Tibial nerve (tissue), 4 donors: ENCODE data around the gene CFAP45. TPM values are rescaled to one million over a fixed set of nuclear protein-coding genes. Genes with fewer than 3 reads are reported as not detected.

Experiments
- DNase-seq, 2 donors: peaks; one replicate each; pipeline ENCODE4 v3.0.0-alpha.2; 2019; ENCODE audit warnings: low spot score in 2 of 2
- H3K27ac ChIP-seq, 4 donors: fragments of 200-600 bp; sonication (generic) in 3 of 4; one replicate each; pipeline ENCODE4 v1.5.1; 2017 to 2019; ENCODE audit warnings: mild to moderate bottlenecking in 1 of 4
- H3K27me3 ChIP-seq, 2 donors: fragments of 200-600 bp; sonication (generic) in 1 of 2; one replicate each; pipeline versions ENCODE4 v1.5.1 to v1.6.0; 2017 to 2019
- H3K36me3 ChIP-seq, 3 donors: fragments of 200-600 bp; sonication (generic); one replicate each; pipeline ENCODE4 v1.5.1; 2018 to 2019
- H3K4me1 ChIP-seq, 4 donors: fragments of 200-600 bp; sonication (generic) in 3 of 4; one replicate each; pipeline ENCODE4 v1.5.1; 2017 to 2019
- H3K4me3 ChIP-seq, 4 donors: fragments of 200-600 bp; sonication (generic) in 3 of 4; one replicate each; pipeline ENCODE4 v1.5.1; 2017 to 2019; ENCODE audit warnings: mild to moderate bottlenecking in 1 of 4, moderate library complexity in 1 of 4
- H3K9me3 ChIP-seq, 4 donors: fragments of 200-600 bp; sonication (generic) in 3 of 4; one replicate each; pipeline ENCODE4 v1.5.1; 2017 to 2019
- CTCF ChIP-seq, 5 experiments: fragments of 200-600 bp in 3 of 5; fragments of 450-650 bp in 2 of 5; sonication (generic) in 3 of 5; IDR thresholded peaks; one replicate each; pipeline ENCODE4 v1.5.1; 2016 to 2019; ENCODE audit warnings: antibody characterized with exemption in 5 of 5, mild to moderate bottlenecking in 3 of 5, moderate library complexity in 2 of 5
- EP300 ChIP-seq, 2 donors: sonication (generic); formaldehyde crosslinking; IDR thresholded peaks; one replicate each; pipeline ENCODE4 v1.6.1; 2017; ENCODE audit warnings: antibody characterized with exemption in 2 of 2, mild to moderate bottlenecking in 1 of 2
- POLR2A ChIP-seq, 2 donors: fragments of 450-650 bp; IDR thresholded peaks; one replicate each; pipeline ENCODE4 v1.6.1; 2017; ENCODE audit warnings: antibody characterized with exemption in 2 of 2, mild to moderate bottlenecking in 2 of 2, moderate library complexity in 2 of 2
- WGBS, 2 donors: methylation state at CpG; one replicate each; pipeline ENCODE4 v1.1.5; 2018; 5-methylcytosine and 5-hydroxymethylcytosine counted together
- total RNA-seq, 4 donors: library from RNA; depleted of rRNA; stranded (reverse); fragments of >200 nt; gene quantifications; one replicate each; pipeline ENCODE4 v1.1.0, GENCODE V29; 2016

The CFAP45 gene
- total RNA-seq, 4 donors from 2014 or later = 0.39 to 0.66 (median 0.63) TPM; not detected in 1

- peaks cover 0 to 46% (median 6%) of the 10 kb centered on the region in 4 donors for H3K4me1 ChIP-seq
- TF ChIP-seq EP300 (IDR thresholded peaks at IDR 0.05) (no peak), POLR2A (IDR thresholded peaks at IDR 0.05) (no peak), CTCF (IDR thresholded peaks at IDR 0.05) (no peak)
- 43 to 50% methylated on average over 5 of the region's 5 CpGs for WGBS, 2 donors
- H3K27ac ChIP-seq = peak overlapping the region in 1 of 4 donors; percentile 45
- peaks cover 0 to 56% (median 19%) of the 10 kb centered on the region in 3 donors for H3K36me3 ChIP-seq
- no peak for DNase-seq
- H3K4me3 ChIP-seq = no peak overlapping the region
- no peaks in the 10 kb centered on the region for H3K27me3 ChIP-seq
- no peaks in the 10 kb centered on the region for H3K9me3 ChIP-seq
These were observed 15.7 kb upstream of the CFAP45 start for GRCh38 chr1:159915571-159916241.

DNA sequence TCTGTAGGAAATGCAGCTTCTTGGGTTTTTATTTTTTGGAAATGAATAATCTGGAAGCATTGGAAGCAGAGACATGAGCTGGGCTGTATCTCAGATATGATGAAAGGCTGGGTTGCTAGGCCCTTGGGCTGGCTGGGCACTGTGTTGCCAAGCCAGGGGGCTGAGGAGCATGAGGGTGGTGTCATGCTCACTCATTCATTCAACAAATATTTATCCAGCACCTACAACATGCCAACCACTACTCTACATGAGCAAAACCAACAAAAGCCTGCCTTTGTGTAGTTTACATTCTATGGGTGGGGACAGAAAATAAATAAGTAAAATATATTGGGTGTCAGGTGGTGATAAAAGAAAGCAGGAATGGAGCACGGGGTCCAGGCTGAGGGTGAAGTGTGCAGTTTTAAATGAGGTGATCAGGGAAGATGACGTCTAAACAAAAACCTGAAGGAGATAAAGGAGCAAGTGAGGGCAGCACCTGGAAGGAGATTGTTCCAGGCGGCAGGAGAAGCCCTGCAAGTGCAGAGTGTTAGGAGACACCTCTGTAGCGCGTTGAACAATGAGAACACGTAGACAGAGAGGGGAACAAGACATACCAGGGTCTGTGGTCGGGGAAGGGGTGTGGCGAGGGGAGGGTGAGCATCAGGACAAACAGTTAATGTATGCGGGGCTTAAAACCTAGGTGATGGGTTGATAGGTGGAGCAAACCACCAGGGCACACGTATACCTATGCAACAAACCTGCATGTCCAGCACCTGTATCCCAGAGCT lies 14.5 kb upstream of the CFAP45 start:
- no peak for DNase-seq
- WGBS, 2 donors = 84 to 85% methylated on average over 10 of the region's 10 CpGs
- no peak overlapping the region for H3K4me3 ChIP-seq
- H3K27me3 ChIP-seq = no peaks in the 10 kb centered on the region
- peaks cover 0 to 47% (median 11%) of the 10 kb centered on the region in 4 donors for H3K4me1 ChIP-seq
- H3K36me3 ChIP-seq = peaks cover 0 to 43% (median 12%) of the 10 kb centered on the region in 3 donors
- TF ChIP-seq EP300 (IDR thresholded peaks at IDR 0.05) = no peak
- TF ChIP-seq POLR2A (IDR thresholded peaks at IDR 0.05) = no peak
- TF ChIP-seq CTCF (IDR thresholded peaks at IDR 0.05) = no peak
- H3K27ac ChIP-seq = no peak overlapping the region
- H3K9me3 ChIP-seq = no peaks in the 10 kb centered on the region

DNA sequence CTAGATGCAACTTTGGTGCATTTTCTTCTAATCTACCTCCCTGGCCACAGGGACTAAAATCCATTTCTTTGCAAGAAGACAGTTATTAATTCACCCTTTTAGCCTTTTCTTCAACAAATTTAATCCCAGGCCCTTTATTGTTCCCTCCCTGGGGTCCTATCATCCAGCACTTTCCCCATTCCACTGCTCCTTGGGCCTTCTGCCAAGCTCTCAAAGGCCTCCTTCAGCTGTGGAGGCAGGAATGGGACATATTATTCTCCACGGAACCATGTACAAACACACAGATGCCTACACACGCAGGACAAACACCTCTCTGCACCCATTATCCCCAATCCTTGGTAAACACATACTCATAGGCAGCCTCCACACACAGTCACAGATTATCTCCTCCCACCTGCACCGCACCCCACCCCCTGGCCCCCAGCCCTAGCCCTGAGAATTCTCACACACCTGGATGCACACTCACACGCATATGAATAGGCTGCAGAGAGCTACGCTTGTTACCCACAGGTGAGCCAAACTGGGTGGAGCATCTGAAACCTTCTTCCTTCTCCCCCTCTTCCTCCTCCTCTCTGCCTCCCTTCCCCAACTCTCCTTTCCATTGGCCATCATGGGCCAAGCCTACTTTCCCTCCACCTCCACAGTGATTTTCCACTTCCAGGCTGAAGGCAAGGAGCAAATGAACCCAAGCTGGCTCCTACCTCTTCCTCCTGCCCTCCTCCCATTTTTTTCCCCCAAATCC lies 13.7 kb upstream of the CFAP45 start:
- Histone ChIP-seq H3K9me3 (no peaks in the 10 kb centered on the region), H3K27me3 (no peaks in the 10 kb centered on the region), H3K4me3 (no peak overlapping the region), H3K27ac (no peak overlapping the region), H3K36me3 (peaks cover 0 to 35% (median 4%) of the 10 kb centered on the region in 3 donors), H3K4me1 (peaks cover 0 to 47% (median 11%) of the 10 kb centered on the region in 4 donors)
- WGBS, 2 donors = 53 to 61% methylated on average over 5 of the region's 5 CpGs
- DNase-seq = no peak
- TF ChIP-seq POLR2A (IDR thresholded peaks at IDR 0.05) (no peak), CTCF (IDR thresholded peaks at IDR 0.05) (no peak), EP300 (IDR thresholded peaks at IDR 0.05) (no peak)

DNA sequence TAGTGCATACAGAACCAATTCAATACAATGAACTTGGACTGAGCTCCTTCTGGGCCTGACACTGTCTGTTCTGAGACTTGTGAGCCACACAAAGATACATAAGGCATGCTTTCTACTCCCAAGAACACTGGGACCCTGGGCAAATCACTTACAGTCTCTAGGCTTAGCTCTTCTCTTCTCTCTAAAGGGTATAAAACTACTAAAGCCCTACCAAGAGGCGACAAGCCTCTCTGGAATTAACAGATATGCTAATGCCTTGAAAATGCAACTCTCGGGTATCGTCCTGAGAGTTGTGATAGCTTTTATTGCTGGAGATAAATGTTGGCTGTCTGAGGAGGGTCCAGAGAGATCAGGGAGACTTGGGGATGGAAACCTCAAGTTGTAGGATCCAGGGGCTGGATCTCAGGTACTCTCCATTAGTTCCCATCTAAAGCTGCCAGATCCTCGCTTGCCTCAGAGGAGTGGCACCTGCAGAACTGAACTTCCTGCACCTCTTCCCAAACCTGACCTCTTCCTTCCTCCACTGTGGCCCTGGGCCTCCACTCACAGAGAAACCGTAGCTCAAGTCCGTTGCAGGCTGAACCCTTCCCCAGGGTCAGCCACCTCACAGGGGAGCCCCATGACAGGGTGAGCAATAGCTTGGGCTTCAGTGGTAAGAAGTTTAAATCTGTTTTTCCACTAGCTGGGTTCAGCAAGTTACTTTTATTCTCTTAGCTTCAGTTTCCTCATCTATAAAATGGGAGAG lies 11.5 kb upstream of the CFAP45 start:
- peaks cover 0 to 14% (median 0%) of the 10 kb centered on the region in 3 donors for H3K36me3 ChIP-seq
- H3K9me3 ChIP-seq = no peaks in the 10 kb centered on the region
- H3K27ac ChIP-seq = peak overlapping the region in 3 of 4 donors; percentile 41 to 53 (median 42)
- no peak overlapping the region for H3K4me3 ChIP-seq
- TF ChIP-seq POLR2A (IDR thresholded peaks at IDR 0.05) (no peak), CTCF (IDR thresholded peaks at IDR 0.05) (no peak), EP300 (IDR thresholded peaks at IDR 0.05) (no peak)
- H3K4me1 ChIP-seq = peaks cover 0 to 27% (median 11%) of the 10 kb centered on the region in 4 donors
- H3K27me3 ChIP-seq = no peaks in the 10 kb centered on the region
- no peak for DNase-seq
- WGBS, 2 donors = 73 to 81% methylated on average over 6 of the region's 6 CpGs
